ENCODE results near the gene SMG6. TPM values are rescaled to one million over a fixed set of nuclear protein-coding genes. Genes with fewer than 3 reads are reported as not detected.

SMG6 gene
- total and polyA plus RNA-seq, 2 of the 13 experiments (the other 11 are each of a cell fraction or from before 2014, with no cell fraction given) = 4.6 to 14.6 TPM

DNA sequence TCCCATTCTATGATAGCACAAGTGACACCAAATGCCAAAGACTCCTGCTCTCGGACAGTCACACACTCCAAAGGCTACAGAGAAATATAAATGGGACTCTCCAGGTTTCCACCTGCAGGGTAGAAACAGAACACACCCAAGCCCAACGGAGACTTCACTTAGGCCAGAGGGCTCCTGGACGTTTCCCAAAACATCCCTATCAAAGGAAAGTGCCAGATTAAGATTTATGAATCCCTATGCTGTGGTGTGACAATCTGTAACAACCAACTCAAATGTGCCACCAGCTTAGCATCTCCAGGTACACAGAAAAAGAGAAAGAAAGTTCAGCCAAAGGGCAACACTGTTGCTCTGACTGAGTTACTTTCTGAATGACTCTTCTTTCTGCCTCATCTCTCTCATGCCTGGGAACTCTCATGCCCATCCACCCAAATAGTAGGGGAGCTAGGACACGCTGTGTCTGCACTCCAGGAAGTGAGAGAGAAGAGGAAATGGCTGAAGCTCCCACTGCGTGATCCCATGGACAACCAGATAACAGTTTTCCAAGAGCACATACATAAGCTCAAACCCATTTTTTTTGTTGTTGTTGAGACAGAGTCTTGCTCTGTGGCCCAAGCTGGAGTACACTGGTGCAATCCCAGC, 49.7 kb downstream of the SMG6 start (continued):
- TF ChIP-seq, protein P1, sequence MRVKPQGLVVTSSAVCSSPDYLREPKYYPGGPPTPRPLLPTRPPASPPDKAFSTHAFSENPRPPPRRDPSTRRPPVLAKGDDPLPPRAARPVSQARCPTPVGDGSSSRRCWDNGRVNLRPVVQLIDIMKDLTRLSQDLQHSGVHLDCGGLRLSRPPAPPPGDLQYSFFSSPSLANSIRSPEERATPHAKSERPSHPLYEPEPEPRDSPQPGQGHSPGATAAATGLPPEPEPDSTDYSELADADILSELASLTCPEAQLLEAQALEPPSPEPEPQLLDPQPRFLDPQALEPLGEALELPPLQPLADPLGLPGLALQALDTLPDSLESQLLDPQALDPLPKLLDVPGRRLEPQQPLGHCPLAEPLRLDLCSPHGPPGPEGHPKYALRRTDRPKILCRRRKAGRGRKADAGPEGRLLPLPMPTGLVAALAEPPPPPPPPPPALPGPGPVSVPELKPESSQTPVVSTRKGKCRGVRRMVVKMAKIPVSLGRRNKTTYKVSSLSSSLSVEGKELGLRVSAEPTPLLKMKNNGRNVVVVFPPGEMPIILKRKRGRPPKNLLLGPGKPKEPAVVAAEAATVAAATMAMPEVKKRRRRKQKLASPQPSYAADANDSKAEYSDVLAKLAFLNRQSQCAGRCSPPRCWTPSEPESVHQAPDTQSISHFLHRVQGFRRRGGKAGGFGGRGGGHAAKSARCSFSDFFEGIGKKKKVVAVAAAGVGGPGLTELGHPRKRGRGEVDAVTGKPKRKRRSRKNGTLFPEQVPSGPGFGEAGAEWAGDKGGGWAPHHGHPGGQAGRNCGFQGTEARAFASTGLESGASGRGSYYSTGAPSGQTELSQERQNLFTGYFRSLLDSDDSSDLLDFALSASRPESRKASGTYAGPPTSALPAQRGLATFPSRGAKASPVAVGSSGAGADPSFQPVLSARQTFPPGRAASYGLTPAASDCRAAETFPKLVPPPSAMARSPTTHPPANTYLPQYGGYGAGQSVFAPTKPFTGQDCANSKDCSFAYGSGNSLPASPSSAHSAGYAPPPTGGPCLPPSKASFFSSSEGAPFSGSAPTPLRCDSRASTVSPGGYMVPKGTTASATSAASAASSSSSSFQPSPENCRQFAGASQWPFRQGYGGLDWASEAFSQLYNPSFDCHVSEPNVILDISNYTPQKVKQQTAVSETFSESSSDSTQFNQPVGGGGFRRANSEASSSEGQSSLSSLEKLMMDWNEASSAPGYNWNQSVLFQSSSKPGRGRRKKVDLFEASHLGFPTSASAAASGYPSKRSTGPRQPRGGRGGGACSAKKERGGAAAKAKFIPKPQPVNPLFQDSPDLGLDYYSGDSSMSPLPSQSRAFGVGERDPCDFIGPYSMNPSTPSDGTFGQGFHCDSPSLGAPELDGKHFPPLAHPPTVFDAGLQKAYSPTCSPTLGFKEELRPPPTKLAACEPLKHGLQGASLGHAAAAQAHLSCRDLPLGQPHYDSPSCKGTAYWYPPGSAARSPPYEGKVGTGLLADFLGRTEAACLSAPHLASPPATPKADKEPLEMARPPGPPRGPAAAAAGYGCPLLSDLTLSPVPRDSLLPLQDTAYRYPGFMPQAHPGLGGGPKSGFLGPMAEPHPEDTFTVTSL (CRISPR knock-in tag; IDR thresholded peaks at IDR 0.05; ENCODE audit: borderline replicate concordance) = no peak
- TF ChIP-seq, protein P2, sequence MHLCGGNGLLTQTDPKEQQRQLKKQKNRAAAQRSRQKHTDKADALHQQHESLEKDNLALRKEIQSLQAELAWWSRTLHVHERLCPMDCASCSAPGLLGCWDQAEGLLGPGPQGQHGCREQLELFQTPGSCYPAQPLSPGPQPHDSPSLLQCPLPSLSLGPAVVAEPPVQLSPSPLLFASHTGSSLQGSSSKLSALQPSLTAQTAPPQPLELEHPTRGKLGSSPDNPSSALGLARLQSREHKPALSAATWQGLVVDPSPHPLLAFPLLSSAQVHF (CRISPR knock-in tag; IDR thresholded peaks at IDR 0.05) = no peak
- TF ChIP-seq, protein P3, sequence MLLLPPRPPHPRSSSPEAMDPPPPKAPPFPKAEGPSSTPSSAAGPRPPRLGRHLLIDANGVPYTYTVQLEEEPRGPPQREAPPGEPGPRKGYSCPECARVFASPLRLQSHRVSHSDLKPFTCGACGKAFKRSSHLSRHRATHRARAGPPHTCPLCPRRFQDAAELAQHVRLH (CRISPR knock-in tag; IDR thresholded peaks at IDR 0.05; ENCODE audit: borderline replicate concordance, low read depth) = no peak
- no peak for TF ChIP-seq WIZ (CRISPR knock-in tag; IDR thresholded peaks at IDR 0.05)

DNA sequence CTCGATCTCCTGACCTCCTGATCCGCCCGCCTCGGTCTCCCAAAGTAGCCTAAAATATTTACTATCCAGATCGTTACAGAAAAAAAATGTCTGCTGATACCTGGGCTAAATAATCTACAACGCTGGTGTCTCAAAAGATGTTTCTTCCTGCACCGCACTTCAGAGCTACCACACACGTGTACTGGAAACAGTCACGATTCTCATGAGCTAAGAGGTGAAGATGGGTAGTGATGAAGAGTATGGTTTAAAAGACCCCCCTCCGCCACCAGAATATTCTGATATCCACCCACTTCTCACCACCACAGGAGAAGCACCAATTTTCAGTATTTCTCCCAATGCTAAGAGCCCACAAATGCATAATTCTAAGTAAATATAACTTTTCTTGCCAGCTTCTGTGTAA, 50.2 kb downstream of the SMG6 start:
- Histone ChIP-seq H3K79me2 (ENCODE audit: insufficient read depth, low read length) (no peaks in the 10 kb centered on the region), H2AFZ (ENCODE audit: low read length) (no peak overlapping the region), H3K9me3 (ENCODE audit: low read length) (no peaks in the 10 kb centered on the region), H3K4me1 (ENCODE audit: insufficient read depth, low read length) (0 out of 2 replicates have a peak, but pooled peaks cover 5% of the 10 kb centered on the region), H3K27ac (ENCODE audit: extremely low read length, insufficient read depth, low read length) (no peak overlapping the region), H3K36me3 (replicated peaks in 1 of 2; ENCODE audit: control insufficient read depth in 1 of 2, insufficient read depth in 2 of 2, low read length in 2 of 2) (peaks cover 8 to 24% of the 10 kb centered on the region in 2 experiments; a peak in 3 of 5 replicates), H3K27me3 (ENCODE audit: control insufficient read depth in 1 of 2, insufficient read depth in 2 of 2, low read length in 2 of 2) (no peaks in the 10 kb centered on the region), H3K4me3 (replicated peaks in 1 of 3; ENCODE audit: insufficient read depth in 1 of 3, low read depth in 2 of 3, low read length in 3 of 3) (no peak overlapping the region), H3K4me2 (ENCODE audit: low read depth, low read length) (no peak overlapping the region), H3K9ac (ENCODE audit: insufficient read depth, low read depth, low read length) (no peak overlapping the region), H4K20me1 (ENCODE audit: insufficient read depth, low read length) (no peaks in the 10 kb centered on the region)
- FAIRE-seq = no peak
- intact Hi-C loops (cut with micrococcal nuclease; ENCODE audit: unreplicated experiment) = no loop called here
- POLR2A ChIA-PET = no interaction called here
- CTCF ChIA-PET (ENCODE audit: low intra/inter-chr PET ratio, low total read pairs) = no interaction called here
- no peak for ATAC-seq
- no TSS peak for BruUV-seq (replicated peaks)
- DNase-seq (ENCODE audit: low spot score) = no peak
- 94% methylated on average over 10 of the region's 10 CpGs for WGBS (ENCODE audit: low lambda C conversion rate)
- in situ Hi-C loops (cut with HindIII; ENCODE audit: extremely low pct_ligation_motif_present, low pct_unique_long_range_greater_than_20kb) = no loop called here
- TF ChIP-seq ATRX (CRISPR knock-in tag; IDR thresholded peaks at IDR 0.05; ENCODE audit: borderline replicate concordance) (no peak), MTA1 (CRISPR knock-in tag; IDR thresholded peaks at IDR 0.05; ENCODE audit: borderline replicate concordance) (no peak), SOX13 (IDR thresholded peaks at IDR 0.05) (no peak), SOX13 (CRISPR knock-in tag; conservative IDR thresholded peaks at IDR 0.05 in 1 of 2, IDR thresholded peaks at IDR 0.05 in 1 of 2) (no peak), NR2F2 (IDR thresholded peaks at IDR 0.05; ENCODE audit: borderline replicate concordance, low read depth) (no peak), ZNF570 (CRISPR knock-in tag; IDR thresholded peaks at IDR 0.05; ENCODE audit: borderline replicate concordance) (no peak), ZNF292 (CRISPR knock-in tag; IDR thresholded peaks at IDR 0.05; ENCODE audit: borderline replicate concordance, low read depth) (no peak), TBX3 (IDR thresholded peaks at IDR 0.05; ENCODE audit: borderline replicate concordance) (no peak), ZNF430 (CRISPR knock-in tag; IDR thresholded peaks at IDR 0.05) (no peak), TARDBP (CRISPR knock-in tag; IDR thresholded peaks at IDR 0.05) (no peak)
- TF ChIP-seq, protein P4, sequence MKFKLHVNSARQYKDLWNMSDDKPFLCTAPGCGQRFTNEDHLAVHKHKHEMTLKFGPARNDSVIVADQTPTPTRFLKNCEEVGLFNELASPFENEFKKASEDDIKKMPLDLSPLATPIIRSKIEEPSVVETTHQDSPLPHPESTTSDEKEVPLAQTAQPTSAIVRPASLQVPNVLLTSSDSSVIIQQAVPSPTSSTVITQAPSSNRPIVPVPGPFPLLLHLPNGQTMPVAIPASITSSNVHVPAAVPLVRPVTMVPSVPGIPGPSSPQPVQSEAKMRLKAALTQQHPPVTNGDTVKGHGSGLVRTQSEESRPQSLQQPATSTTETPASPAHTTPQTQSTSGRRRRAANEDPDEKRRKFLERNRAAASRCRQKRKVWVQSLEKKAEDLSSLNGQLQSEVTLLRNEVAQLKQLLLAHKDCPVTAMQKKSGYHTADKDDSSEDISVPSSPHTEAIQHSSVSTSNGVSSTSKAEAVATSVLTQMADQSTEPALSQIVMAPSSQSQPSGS (CRISPR knock-in tag; IDR thresholded peaks at IDR 0.05) = no peak

Data from HepG2 (cell line).